Heart left ventricle (tissue), 16 donors: Measurements from ENCODE around the gene APP. TPM values are rescaled to one million over a fixed set of nuclear protein-coding genes. Genes with fewer than 3 reads are reported as not detected.
A peak's percentile ranks its signal among the peaks of the same experiment; 100 is the strongest.

Experiments
- ATAC-seq, 4 donors: fragments of 200-7000 bp; cut with Tn5 transposase; one replicate each; pipeline ENCODE4 v1.9.1; 2020 to 2022; ENCODE audit warnings: moderate library complexity in 4 of 4, mild to moderate bottlenecking in 3 of 4, moderate number of reproducible peaks in 1 of 4
- DNase-seq, 5 donors: peaks; one replicate each; pipeline ENCODE4 v3.0.0-alpha.2; 2020
- H3K27ac ChIP-seq, 12 donors: fragments of 200-600 bp; sonication (generic) in 4 of 12; one replicate each; pipeline versions ENCODE4 v1.5.0 to v1.8.0; 2016 to 2022; ENCODE audit warnings: mild to moderate bottlenecking in 2 of 12
- H3K27me3 ChIP-seq, 9 donors: fragments of 200-600 bp; sonication (generic) in 2 of 9; one replicate each; pipeline versions ENCODE4 v1.5.1 to v1.8.0; 2016 to 2022; ENCODE audit warnings: mild to moderate bottlenecking in 3 of 9
- H3K36me3 ChIP-seq, 9 donors: fragments of 200-600 bp; sonication (generic) in 2 of 9; one replicate each; pipeline versions ENCODE4 v1.5.0 to v1.8.0; 2018 to 2022; ENCODE audit warnings: mild to moderate bottlenecking in 2 of 9
- H3K4me1 ChIP-seq, 12 donors: fragments of 200-600 bp; sonication (generic) in 4 of 12; one replicate each; pipeline versions ENCODE4 v1.5.0 to v1.8.0; 2016 to 2022; ENCODE audit warnings: mild to moderate bottlenecking in 3 of 12
- H3K4me3 ChIP-seq, 12 donors: fragments of 200-600 bp; sonication (generic) in 4 of 12; one replicate each; pipeline versions ENCODE4 v1.5.0 to v1.8.0; 2017 to 2022; ENCODE audit warnings: mild to moderate bottlenecking in 9 of 12, moderate library complexity in 4 of 12
- H3K9me3 ChIP-seq, 12 donors: fragments of 200-600 bp; sonication (generic) in 4 of 12; one replicate each; pipeline versions ENCODE4 v1.5.0 to v1.8.0; 2016 to 2022; ENCODE audit warnings: mild to moderate bottlenecking in 1 of 12
- CTCF ChIP-seq, 12 donors: fragments of 200-600 bp; sonication (generic) in 4 of 12; IDR thresholded peaks; one replicate each; pipeline versions ENCODE4 v1.5.0 to v1.8.0; 2018 to 2022; ENCODE audit warnings: antibody characterized with exemption in 12 of 12, mild to moderate bottlenecking in 5 of 12
- POLR2A ChIP-seq, 2 donors: fragments of 450-650 bp; IDR thresholded peaks; one replicate each; pipeline ENCODE4 v1.6.1; 2017; ENCODE audit warnings: antibody characterized with exemption in 2 of 2, mild to moderate bottlenecking in 2 of 2, moderate library complexity in 2 of 2
- WGBS, 4 donors: extraction: QIAGEN DNeasy Blood & Tissue Kit in 2 of 4; methylation state at CpG; one replicate each; pipeline versions ENCODE4 v1.1.5 to v1.1.7; 2013 to 2018; 5-methylcytosine and 5-hydroxymethylcytosine counted together
- intact Hi-C, 10 donors: fragments of 100-400 bp; cut with DNase I; formaldehyde crosslinking; loops; one replicate each; pipeline versions ENCODE4 v1.11.1 to v1.14.2; 2022
- polyA plus RNA-seq, 2 donors: library from polyadenylated mRNA; stranded (reverse); fragments of 200-250 nt; gene quantifications; one replicate each; pipeline ENCODE4 v1.2.3, GENCODE V29; 2013
- total RNA-seq, 9 donors: library from RNA; depleted of rRNA in 2 of 9; stranded (reverse); fragments of >200 nt in 2 of 9; fragmentation: NEBNext Ultra II Directional in 3 of 9; extraction: Animal tissue kit (Norgen Biotek cat#: 25700) in 3 of 9; gene quantifications; one replicate each; pipeline versions ENCODE4 v1.1.0 to v1.2.4, GENCODE V29; 2016 to 2023
- donor health status: ischemic (EF 13 %, LVEDD 7.1; RV severe dilation, severe dysfunction).
- donor health status: healthy with polysubstance abuse.
- donor health status: DM: no; HTN: yes; CAD: no.
- donor health status: DM: no; HTN: no; CAD: no.
- donor health status: ischemic (EF 25% LVEDD 6.9; RV normal size, moderate dysfunction).
- donor health status: ischemic (EF 25% LVEDD 5.7; RV mildly dilated, moderate dysfunction).
- donor health status: healthy.
- donor health status: DM: yes; HTN: yes; CAD: no.
- donor health status: ischemic (EF 35%, LVEDD 5.7; RV mildly dilated, moderate dysfunction).
- donor health status: nonischemic (EF 11% LVEDD 7.7; RV severe dilation, severe dysfunction).
- donor health status: DM: yes; HTN: yes; CAD: no.
- donor health status: PGD.
- donor health status: ischemic (EF 29% LVEDD 5.4; RV normal size, mild dysfunction).
- donor health status: nonischemic (EF 23%, LVEDD 6.1; RV moderate dilation, normal function).

The APP gene
- total and polyA plus RNA-seq, 11 donors = 103 to 467 (median 373) TPM

- intact Hi-C loops = loop anchor here in 7 of 10 donors (5.0 to 10.0 kb wide), 4 partner anchors 86 to 274 kb away; partner anchors contain the start of gene APP (in 4 of the 7)
- 47 to 69% (median 63%) methylated on average over 3 of the region's 3 CpGs for WGBS, 4 donors
- Histone ChIP-seq H3K36me3 (peaks cover 0 to 36% (median 10%) of the 10 kb centered on the region in 9 donors), H3K9me3 (no peaks in the 10 kb centered on the region), H3K27ac (peak overlapping the region in 2 of 12 donors; percentile 30 to 38), H3K4me3 (no peak overlapping the region), H3K27me3 (no peaks in the 10 kb centered on the region), H3K4me1 (peaks cover 0 to 31% (median 7%) of the 10 kb centered on the region in 12 donors)
- ATAC-seq (peak in 2 of 4 donors; percentile 16 to 38), DNase-seq (no peak)
- TF ChIP-seq CTCF (IDR thresholded peaks at IDR 0.05) (no peak), POLR2A (IDR thresholded peaks at IDR 0.05) (no peak)
These were observed 271.9 kb downstream of the APP start for GRCh38 chr21:25898671-25899070.

- peaks cover 0 to 25% (median 7%) of the 10 kb centered on the region in 12 donors for H3K4me1 ChIP-seq
- 81 to 90% (median 86%) methylated on average over 4 of the region's 4 CpGs for WGBS, 4 donors
- H3K9me3 ChIP-seq = no peaks in the 10 kb centered on the region
- DNase-seq = no peak
- H3K36me3 ChIP-seq = peaks cover 0 to 37% (median 11%) of the 10 kb centered on the region in 9 donors
- intact Hi-C loops = loop anchor here in 7 of 10 donors (5.0 to 10.0 kb wide), 4 partner anchors 87 to 275 kb away; partner anchors contain the start of gene APP (in 4 of the 7)
- no peaks in the 10 kb centered on the region for H3K27me3 ChIP-seq
- ATAC-seq = no peak
- TF ChIP-seq CTCF (IDR thresholded peaks at IDR 0.05) (no peak), POLR2A (IDR thresholded peaks at IDR 0.05) (no peak)
- no peak overlapping the region for H3K4me3 ChIP-seq
- H3K27ac ChIP-seq = peak overlapping the region in 1 of 12 donors; percentile 18
These were observed 273.2 kb downstream of the APP start for GRCh38 chr21:25897383-25897782.

GRCh38 chr21:25896501-25897056, 274.0 kb downstream of the APP start:
- ATAC-seq = no peak
- 67 to 78% (median 68%) methylated on average over 4 of the region's 4 CpGs for WGBS, 4 donors
- TF ChIP-seq CTCF (IDR thresholded peaks at IDR 0.05) (no peak), POLR2A (IDR thresholded peaks at IDR 0.05) (no peak)
- intact Hi-C loops = loop anchor here in 8 of 10 donors (1.0 to 10.0 kb wide), 5 partner anchors 88 to 276 kb away; partner anchors contain the start of gene APP (in 5 of the 8)
- no peak for DNase-seq
- Histone ChIP-seq H3K27me3 (no peaks in the 10 kb centered on the region), H3K9me3 (no peaks in the 10 kb centered on the region), H3K4me1 (peaks cover 0 to 25% (median 7%) of the 10 kb centered on the region in 12 donors), H3K36me3 (peaks cover 0 to 37% (median 11%) of the 10 kb centered on the region in 9 donors), H3K4me3 (no peak overlapping the region), H3K27ac (peak overlapping the region in 1 of 12 donors; percentile 18)

GRCh38 chr21:25895565-25896205, 274.9 kb downstream of the APP start:
- DNase-seq (no peak), ATAC-seq (peak in 3 of 4 donors; percentile 74 to 85 (median 83))
- Histone ChIP-seq H3K9me3 (no peaks in the 10 kb centered on the region), H3K27ac (no peak overlapping the region), H3K4me3 (no peak overlapping the region), H3K27me3 (no peaks in the 10 kb centered on the region), H3K4me1 (peaks cover 0 to 25% (median 7%) of the 10 kb centered on the region in 12 donors), H3K36me3 (peaks cover 0 to 46% (median 11%) of the 10 kb centered on the region in 9 donors)
- intact Hi-C loops = loop anchor here in 8 of 10 donors (1.0 to 10.0 kb wide), 6 partner anchors 89 to 277 kb away; partner anchors contain the start of gene APP (in 5 of the 8)
- TF ChIP-seq POLR2A (IDR thresholded peaks at IDR 0.05) (no peak), CTCF (IDR thresholded peaks at IDR 0.05) (peak; percentile 47 to 76 (median 64))
- 28 to 36% (median 31%) methylated on average over 6 of the region's 6 CpGs for WGBS, 4 donors
